HCT116 (cell line): Measurements from ENCODE around the gene EPSTI1. TPM values are rescaled to one million over a fixed set of nuclear protein-coding genes. Genes with fewer than 3 reads are reported as not detected.

Experiments used
- ATAC-seq: fragments of 200-7000 bp; cut with Tn5 transposase; 2 replicates; pipeline ENCODE4 v1.9.1; 2020; ENCODE audit warnings: mild to moderate bottlenecking, moderate library complexity
- BruUV-seq: library from RNA; stranded (reverse); fragments of 400-500 nt; replicated peaks from 2 replicates; lab custom pipeline; 2021; lab: Mats Ljungman, UMichigan
- CTCF ChIA-PET: fragments of 300-600 bp; sonication (Branson Sonifier 250); formaldehyde crosslinking; loops from one replicate; lab custom pipeline; 2021; ENCODE audit warnings: antibody characterized with exemption; lab: Charles Lee
- POLR2A ChIA-PET: fragments of 300-600, 350-600 bp; sonication (Branson Sonifier 250); formaldehyde crosslinking; loops from one replicate; lab custom pipeline; 2021; ENCODE audit warnings: antibody characterized with exemption; lab: Charles Lee
- RAD21 ChIA-PET, 2 experiments: fragments of 300-600 bp; sonication (Branson Sonifier 250); formaldehyde crosslinking; loops; one replicate each; lab custom pipeline; 2023; ENCODE audit warnings: low total read pairs in 2 of 2; ENCODE audit not compliant: uncharacterized antibody in 2 of 2, unreplicated experiment in 2 of 2, low non-redundant PET in 1 of 2; lab: Charles Lee
- DNase-seq: peaks from one replicate; pipeline ENCODE4 v3.0.0-alpha.2; 2010; ENCODE audit warnings: low read depth, low spot score
- H2AFZ ChIP-seq: fragments of 200-600 bp; shearing (Covaris generic), sonication (generic); 2 replicates; pipeline ENCODE4 v1.6.1; 2017; ENCODE audit warnings: low read depth, mixed run types, mixed read lengths, antibody characterized with exemption, low read length; ENCODE audit not compliant: poor library complexity, severe bottlenecking
- H3K27ac ChIP-seq: 2 replicates; pipeline ENCODE4 v1.5.1; 2012; ENCODE audit warnings: low read depth, low read length
- H3K27me3 ChIP-seq: fragments of 200-600 bp; sonication (generic); 2 replicates; pipeline ENCODE4 v1.6.1; 2016; ENCODE audit warnings: mixed run types, low read length, mixed read lengths; ENCODE audit not compliant: insufficient read depth
- H3K36me3 ChIP-seq, 2 experiments: fragments of 200-500 bp in 1 of 2; fragments of 200-600 bp in 1 of 2; sonication (Bioruptor generic) in 1 of 2; sonication (generic) in 1 of 2; 2 replicates each; pipeline versions ENCODE4 v1.5.1 to v1.6.1; 2014 to 2016; ENCODE audit warnings: low read length in 2 of 2, inconsistent platforms in 1 of 2, mixed read lengths in 1 of 2, mixed run types in 1 of 2; ENCODE audit not compliant: insufficient read depth in 2 of 2, control insufficient read depth in 1 of 2
- H3K4me1 ChIP-seq, 2 experiments: fragments of 200-600 bp in 1 of 2; sonication (generic) in 1 of 2; 2 replicates each; pipeline versions ENCODE4 v1.5.1 to v1.6.1; 2012 to 2017; ENCODE audit warnings: low read length in 2 of 2, inconsistent platforms in 1 of 2, mild to moderate bottlenecking in 1 of 2, mixed read lengths in 1 of 2, mixed run types in 1 of 2, moderate library complexity in 1 of 2; ENCODE audit not compliant: insufficient read depth in 2 of 2, control insufficient read depth in 1 of 2
- H3K4me2 ChIP-seq: fragments of 200-600 bp; sonication (generic); 2 replicates; pipeline ENCODE4 v1.6.1; 2017; ENCODE audit warnings: mixed run types, low read length, mixed read lengths
- H3K4me3 ChIP-seq, 2 experiments: fragments of 200-600 bp in 1 of 2; sonication (generic) in 1 of 2; replicated peaks in 1 of 2; 2 replicates each; pipeline ENCODE4 v1.5.1; 2011 to 2016; ENCODE audit warnings: low read length in 2 of 2, control low read depth in 1 of 2, low read depth in 1 of 2, mild to moderate bottlenecking in 1 of 2, mixed read lengths in 1 of 2, mixed run types in 1 of 2
- H3K79me2 ChIP-seq: fragments of 200-600 bp; sonication (generic); 2 replicates; pipeline ENCODE4 v1.6.1; 2017; ENCODE audit warnings: mild to moderate bottlenecking, mixed run types, low read length, moderate library complexity, mixed read lengths; ENCODE audit not compliant: insufficient read depth
- H3K9ac ChIP-seq: fragments of 200-600 bp; sonication (generic); 2 replicates; pipeline ENCODE4 v1.6.1; 2016; ENCODE audit warnings: low read length, mixed read lengths
- H3K9me2 ChIP-seq: fragments of 200-600 bp; sonication (generic), shearing (Covaris generic); 2 replicates; pipeline ENCODE4 v1.6.1; 2017; ENCODE audit warnings: mixed run types, mild to moderate bottlenecking, moderate library complexity; ENCODE audit not compliant: insufficient read depth
- H3K9me3 ChIP-seq, 2 experiments: fragments of 200-500 bp in 1 of 2; fragments of 200-600 bp in 1 of 2; sonication (Bioruptor generic) in 1 of 2; sonication (generic) in 1 of 2; 2 replicates each; pipeline ENCODE4 v1.6.1; 2014 to 2017; ENCODE audit warnings: low read length in 2 of 2, mixed read lengths in 2 of 2, inconsistent platforms in 1 of 2, low read depth in 1 of 2, mild to moderate bottlenecking in 1 of 2, mixed run types in 1 of 2, moderate library complexity in 1 of 2; ENCODE audit not compliant: control insufficient read depth in 1 of 2, insufficient read depth in 1 of 2
- H4K20me1 ChIP-seq: fragments of 200-600 bp; sonication (generic), shearing (Covaris generic); 2 replicates; pipeline ENCODE4 v1.6.1; 2017; ENCODE audit warnings: mixed run types, mild to moderate bottlenecking, moderate library complexity; ENCODE audit not compliant: insufficient read depth
- CBX3 ChIP-seq: IDR thresholded peaks from 2 replicates; pipeline ENCODE4 v1.6.1; 2012; ENCODE audit warnings: low read depth
- CEBPB ChIP-seq: IDR thresholded peaks from 2 replicates; pipeline ENCODE4 v1.6.1; 2012; ENCODE audit warnings: low read depth
- ELF1 ChIP-seq: IDR thresholded peaks from 2 replicates; pipeline ENCODE4 v1.6.1; 2012; ENCODE audit warnings: low read depth, borderline replicate concordance
- EZH2 ChIP-seq: fragments of 200-600 bp; sonication (generic); IDR thresholded peaks from 2 replicates; pipeline ENCODE4 v1.6.1; 2017; ENCODE audit warnings: antibody characterized with exemption, mixed run types
- EZH2phosphoT487 ChIP-seq: fragments of 200-600 bp; IDR thresholded peaks from 2 replicates; pipeline ENCODE4 v1.6.1; 2018; ENCODE audit warnings: antibody characterized with exemption, borderline replicate concordance
- FOSL1 ChIP-seq: IDR thresholded peaks from 2 replicates; pipeline ENCODE4 v1.6.1; 2012; ENCODE audit warnings: low read depth
- JUND ChIP-seq: IDR thresholded peaks from 2 replicates; pipeline ENCODE4 v1.6.1; 2012
- MAX ChIP-seq: IDR thresholded peaks from 2 replicates; pipeline ENCODE4 v1.6.1; 2012
- POLR2A ChIP-seq: IDR thresholded peaks from 2 replicates; pipeline ENCODE4 v1.7.0; 2011; ENCODE audit warnings: borderline replicate concordance; ENCODE audit not compliant: insufficient read depth, insufficient read length; ENCODE audit errors: extremely low read depth
- REST ChIP-seq: IDR thresholded peaks from 2 replicates; pipeline ENCODE4 v1.6.1; 2012; ENCODE audit warnings: low read depth
- SIN3A ChIP-seq: IDR thresholded peaks from 2 replicates; pipeline ENCODE4 v1.6.1; 2012; ENCODE audit warnings: low read depth
- SRF ChIP-seq: IDR thresholded peaks from 2 replicates; pipeline ENCODE4 v1.6.1; 2012; ENCODE audit warnings: low read depth
- TCF7L2 ChIP-seq: IDR thresholded peaks from 2 replicates; pipeline ENCODE4 v1.7.0; 2011; ENCODE audit warnings: borderline replicate concordance, inconsistent platforms; ENCODE audit not compliant: insufficient read depth, insufficient read length; ENCODE audit errors: extremely low read depth
- YY1 ChIP-seq: IDR thresholded peaks from 2 replicates; pipeline ENCODE4 v1.6.1; 2011; ENCODE audit warnings: low read length, low read depth, moderate library complexity, mild to moderate bottlenecking; ENCODE audit not compliant: insufficient replicate concordance; ENCODE audit errors: extremely low read depth
- ZNF274 ChIP-seq: fragments of 200-500 bp; sonication (Bioruptor generic); IDR thresholded peaks from 2 replicates; pipeline ENCODE4 v1.6.1; 2014; ENCODE audit warnings: mild to moderate bottlenecking, low read depth, low read length, inconsistent platforms
- intact Hi-C: fragments of 100-400 bp; cut with micrococcal nuclease; formaldehyde crosslinking; loops from 2 replicates; pipeline ENCODE4 v1.10.0; 2022
- total RNA-seq: library from RNA; stranded (reverse); gene quantifications from one replicate; pipeline ENCODE4 v1.2.1, GENCODE V29; 2021; ENCODE audit not compliant: unreplicated experiment

EPSTI1 gene
- total RNA-seq, 1 experiment from 2014 or later = 0.69 TPM

GRCh38 chr13:43006893-43007631, 15.0 kb upstream of the EPSTI1 start:
- no peaks in the 10 kb centered on the region for H4K20me1 ChIP-seq
- CTCF ChIA-PET = no interaction called here
- no peaks in the 10 kb centered on the region for H3K9me3 ChIP-seq
- DNase-seq (no peak), ATAC-seq (no peak)
- no peak overlapping the region for H3K4me2 ChIP-seq
- no peak overlapping the region for H3K27ac ChIP-seq
- no TSS peak for BruUV-seq
- RAD21 ChIA-PET = no interaction called here
- intact Hi-C loops = no loop called here
- H3K4me3 ChIP-seq = no peak overlapping the region
- H3K9ac ChIP-seq = no peak overlapping the region
- POLR2A ChIA-PET = no interaction called here
- no peaks in the 10 kb centered on the region for H3K27me3 ChIP-seq
- no peaks in the 10 kb centered on the region for H3K36me3 ChIP-seq
- TF ChIP-seq TCF7L2 (no peak), EZH2 (no peak), ELF1 (no peak), FOSL1 (no peak), YY1 (no peak), POLR2A (no peak), SRF (no peak), CEBPB (no peak), MAX (no peak), EZH2phosphoT487 (no peak), CBX3 (no peak), ZNF274 (no peak), REST (no peak), JUND (no peak), SIN3A (no peak)
- no peaks in the 10 kb centered on the region for H3K4me1 ChIP-seq
- no peaks in the 10 kb centered on the region for H3K9me2 ChIP-seq
- no peak overlapping the region for H2AFZ ChIP-seq
- no peaks in the 10 kb centered on the region for H3K79me2 ChIP-seq
